ENCODE results near the gene C3orf70.

C3orf70 gene

DNA sequence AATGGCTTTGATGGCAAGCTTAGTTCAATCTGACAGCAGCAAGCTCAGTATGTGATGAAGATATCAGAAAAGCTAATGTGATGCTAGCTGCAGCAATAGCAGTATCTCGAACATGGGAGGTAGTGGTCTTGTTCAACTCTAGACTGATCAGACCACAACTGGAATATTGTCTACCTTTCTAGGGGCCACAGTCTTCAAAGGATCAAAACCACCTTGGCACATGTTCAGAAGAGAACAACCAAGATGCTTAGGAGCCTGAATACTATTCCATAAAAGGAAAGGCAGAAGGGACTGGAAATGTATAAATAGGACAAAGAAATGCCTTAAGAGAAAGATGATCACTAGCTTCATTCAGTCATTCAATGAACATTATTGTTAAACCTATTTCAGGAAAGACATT is 2.3 kb downstream of the C3orf70 start:
- TF ChIP-seq SPI1 (IDR thresholded peaks at IDR 0.05; ENCODE audit: borderline replicate concordance, low read depth) (no peak), CTCF (IDR thresholded peaks at IDR 0.05; ENCODE audit: insufficient read depth, low read length) (no peak), POLR2AphosphoS5 (IDR thresholded peaks at IDR 0.05; ENCODE audit: low read depth) (no peak), REST (IDR thresholded peaks at IDR 0.05; ENCODE audit: insufficient replicate concordance, low read depth) (no peak), GABPA (IDR thresholded peaks at IDR 0.05; ENCODE audit: low read depth) (no peak)
- no peak for DNase-seq (ENCODE audit: low read depth in 1 of 2, low spot score in 1 of 2)
- H3K27me3 ChIP-seq (ENCODE audit: insufficient read depth, poor library complexity, severe bottlenecking), result peaks cover 48% of the 10 kb centered on the region
- H3K27ac ChIP-seq (replicated peaks), result no peak overlapping the region
- H3K4me3 ChIP-seq (replicated peaks; ENCODE audit: insufficient read depth, low read length), result no peak overlapping the region

DNA sequence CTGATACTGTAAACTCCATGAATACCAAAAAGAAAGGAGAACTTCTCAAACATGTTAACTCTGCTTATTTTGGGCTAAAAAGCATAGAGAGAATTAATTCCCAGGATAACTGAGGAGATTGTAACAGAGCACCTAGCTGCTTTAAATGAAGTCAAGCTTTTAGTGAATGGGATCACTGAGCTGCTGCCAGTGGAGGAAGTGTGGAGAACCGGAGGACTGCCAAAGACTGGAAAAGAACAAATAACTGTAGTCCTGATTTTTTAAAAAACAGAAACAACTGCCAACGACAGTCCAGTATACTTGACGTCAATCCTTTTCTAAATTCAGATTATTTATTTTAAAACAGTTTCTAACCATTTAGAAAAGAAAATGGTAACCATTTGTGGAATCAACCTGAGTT is 3.3 kb downstream of the C3orf70 start:
- Histone ChIP-seq H3K27ac (replicated peaks) (no peak overlapping the region), H3K4me3 (replicated peaks; ENCODE audit: insufficient read depth, low read length) (no peak overlapping the region), H3K27me3 (ENCODE audit: insufficient read depth, poor library complexity, severe bottlenecking) (peaks cover 48% of the 10 kb centered on the region)
- TF ChIP-seq SPI1 (IDR thresholded peaks at IDR 0.05; ENCODE audit: borderline replicate concordance, low read depth) (no peak), REST (IDR thresholded peaks at IDR 0.05; ENCODE audit: insufficient replicate concordance, low read depth) (no peak), CTCF (IDR thresholded peaks at IDR 0.05; ENCODE audit: insufficient read depth, low read length) (no peak), GABPA (IDR thresholded peaks at IDR 0.05; ENCODE audit: low read depth) (no peak), POLR2AphosphoS5 (IDR thresholded peaks at IDR 0.05; ENCODE audit: low read depth) (no peak)
- no peak for DNase-seq (ENCODE audit: low read depth in 1 of 2, low spot score in 1 of 2)

DNA sequence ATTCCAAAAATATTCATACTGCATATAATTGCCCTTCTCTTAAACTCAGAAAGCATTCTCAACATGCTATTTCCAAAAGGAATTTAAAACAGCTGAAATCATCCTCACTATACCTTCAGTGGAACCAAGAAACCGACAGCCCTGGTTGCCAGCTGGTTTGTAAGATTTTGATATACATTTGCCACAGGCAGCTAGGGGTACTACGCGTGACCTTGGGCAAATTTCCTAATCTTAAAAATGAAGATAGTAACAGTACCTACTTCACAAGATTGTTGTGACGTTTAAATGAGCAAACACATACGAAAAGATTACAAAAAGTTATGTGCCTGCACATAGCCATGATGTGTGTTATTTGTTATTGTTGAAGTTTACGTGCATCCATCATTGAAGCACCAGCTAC is 7.3 kb downstream of the C3orf70 start:
- TF ChIP-seq GABPA (IDR thresholded peaks at IDR 0.05; ENCODE audit: low read depth) (no peak), CTCF (IDR thresholded peaks at IDR 0.05; ENCODE audit: insufficient read depth, low read length) (no peak), REST (IDR thresholded peaks at IDR 0.05; ENCODE audit: insufficient replicate concordance, low read depth) (no peak), SPI1 (IDR thresholded peaks at IDR 0.05; ENCODE audit: borderline replicate concordance, low read depth) (no peak), POLR2AphosphoS5 (IDR thresholded peaks at IDR 0.05; ENCODE audit: low read depth) (no peak)
- Histone ChIP-seq H3K27ac (replicated peaks) (no peak overlapping the region), H3K4me3 (replicated peaks; ENCODE audit: insufficient read depth, low read length) (no peak overlapping the region), H3K27me3 (ENCODE audit: insufficient read depth, poor library complexity, severe bottlenecking) (peaks cover 24% of the 10 kb centered on the region)
- DNase-seq (ENCODE audit: low read depth in 1 of 2, low spot score in 1 of 2), result no peak
